Gastroesophageal sphincter (tissue), 3 donors: ENCODE data around the gene PARD3.

Experiments
- CTCF ChIP-seq, 4 experiments: fragments of 200-600 bp in 2 of 4; fragments of 450-650 bp in 2 of 4; sonication (generic) in 1 of 4; IDR thresholded peaks; one replicate each; pipeline ENCODE4 v1.5.1; 2017 to 2019; ENCODE audit warnings: antibody characterized with exemption in 4 of 4, mild to moderate bottlenecking in 2 of 4, moderate library complexity in 2 of 4
- POLR2A ChIP-seq, 2 donors: fragments of 450-650 bp; IDR thresholded peaks; one replicate each; pipeline ENCODE4 v1.6.1; 2017; ENCODE audit warnings: antibody characterized with exemption in 2 of 2, mild to moderate bottlenecking in 2 of 2, moderate library complexity in 1 of 2
- POLR2AphosphoS5 ChIP-seq: sonication (generic); formaldehyde crosslinking; IDR thresholded peaks from one replicate; pipeline ENCODE4 v1.6.1; 2017; ENCODE audit warnings: antibody characterized with exemption

DNA sequence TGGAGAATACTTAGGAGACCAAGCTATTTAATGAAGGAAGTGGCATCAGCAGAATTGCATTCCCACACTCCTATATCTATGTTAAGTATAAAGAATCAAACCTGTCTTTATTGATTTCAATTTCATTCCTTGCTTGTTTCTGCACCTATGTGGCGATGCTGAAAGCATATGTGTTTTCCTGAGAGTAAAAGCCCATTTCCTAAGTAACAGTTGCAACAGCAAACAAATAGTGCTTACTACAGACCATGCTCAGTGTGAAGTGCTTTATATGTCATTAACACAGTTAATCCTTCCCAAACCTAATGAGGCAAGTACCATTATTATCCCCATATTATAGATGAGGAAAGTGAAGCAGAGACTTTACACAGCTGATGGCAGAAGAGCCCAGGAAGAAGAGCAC lies 552.1 kb downstream of the PARD3 start:
- TF ChIP-seq POLR2AphosphoS5 (no peak), CTCF (IDR thresholded peaks at IDR 0.05) (no peak), POLR2A (IDR thresholded peaks at IDR 0.05) (no peak)
